Caco-2 (cell line): Measurements from ENCODE around the gene CAPN5. TPM values are rescaled to one million over a fixed set of nuclear protein-coding genes. Genes with fewer than 3 reads are reported as not detected.

Experiments used
- BruUV-seq: library from RNA; stranded (reverse); fragments of 400-500 nt; replicated peaks from 2 replicates; lab custom pipeline; 2021; lab: Mats Ljungman, UMichigan
- CTCF ChIA-PET: fragments of 300-600 bp; sonication (Branson Sonifier 250); formaldehyde crosslinking; loops from one replicate; lab custom pipeline; 2022; ENCODE audit warnings: antibody characterized with exemption; lab: Charles Lee
- POLR2A ChIA-PET: fragments of 300-600 bp; sonication (Branson Sonifier 250); formaldehyde crosslinking; loops from one replicate; lab custom pipeline; 2022; ENCODE audit warnings: antibody characterized with exemption; lab: Charles Lee
- DNase-seq, 2 experiments: peaks; one replicate each; pipeline versions ENCODE4 v3.0.0 to v3.0.0-alpha.2; 2020 to 2022
- H3K27me3 ChIP-seq: replicated peaks from 2 replicates; pipeline ENCODE4 v1.6.0; 2011; ENCODE audit warnings: low read length; ENCODE audit not compliant: control insufficient read depth, insufficient read depth
- H3K36me3 ChIP-seq: 2 replicates; pipeline ENCODE4 v1.5.1; 2011; ENCODE audit warnings: low read length; ENCODE audit not compliant: control insufficient read depth, insufficient read depth
- H3K4me1 ChIP-seq: fragments of 250-450 bp; sonication (Bioruptor Pico); 2 replicates; pipeline ENCODE4 v1.5.1; 2020; ENCODE audit warnings: mild to moderate bottlenecking
- H3K4me3 ChIP-seq: 2 replicates; pipeline ENCODE4 v1.5.1; 2011; ENCODE audit warnings: low read depth, mild to moderate bottlenecking, control low read depth, low read length
- H3K9me3 ChIP-seq: fragments of 250-450 bp; sonication (Bioruptor Pico); 2 replicates; pipeline ENCODE4 v1.5.1; 2020; ENCODE audit warnings: mild to moderate bottlenecking, moderate library complexity
- H3K27ac Mint-ChIP-seq: one replicate; pipeline ENCODE4 v1.8.0; 2022; ENCODE audit warnings: mixed read lengths; ENCODE audit not compliant: unreplicated experiment
- H3K27me3 Mint-ChIP-seq: one replicate; pipeline ENCODE4 v1.8.0; 2022; ENCODE audit warnings: mixed read lengths; ENCODE audit not compliant: insufficient read depth, unreplicated experiment
- H3K36me3 Mint-ChIP-seq: one replicate; pipeline ENCODE4 v1.8.0; 2022; ENCODE audit warnings: mild to moderate bottlenecking, mixed read lengths; ENCODE audit not compliant: insufficient read depth, unreplicated experiment
- H3K4me1 Mint-ChIP-seq: one replicate; pipeline ENCODE4 v1.8.0; 2022; ENCODE audit warnings: low read depth, mixed read lengths; ENCODE audit not compliant: unreplicated experiment
- H3K4me3 Mint-ChIP-seq: one replicate; pipeline ENCODE4 v1.8.0; 2022; ENCODE audit warnings: mild to moderate bottlenecking, moderate library complexity, mixed read lengths; ENCODE audit not compliant: unreplicated experiment
- H3K9me3 Mint-ChIP-seq: one replicate; pipeline ENCODE4 v1.8.0; 2022; ENCODE audit warnings: mixed read lengths; ENCODE audit not compliant: unreplicated experiment
- CTCF ChIP-seq, 2 experiments: fragments of 200-600 bp in 1 of 2; IDR thresholded peaks; 1 replicate in 1 of 2; 2 replicates in 1 of 2; pipeline versions ENCODE4 v1.5.1 to v1.8.0; 2011 to 2022; ENCODE audit warnings: antibody characterized with exemption in 1 of 2, control low read depth in 1 of 2, inconsistent platforms in 1 of 2, low read depth in 1 of 2, low read length in 1 of 2, mild to moderate bottlenecking in 1 of 2, moderate library complexity in 1 of 2; ENCODE audit not compliant: insufficient read depth in 1 of 2, severe bottlenecking in 1 of 2, unreplicated experiment in 1 of 2
- intact Hi-C: fragments of 100-400 bp; cut with micrococcal nuclease; formaldehyde crosslinking; loops from one replicate; pipeline ENCODE4 v1.10.0; 2022; ENCODE audit not compliant: unreplicated experiment
- total RNA-seq: library from RNA; stranded (reverse); gene quantifications from 2 replicates; pipeline ENCODE4 v1.2.3, GENCODE V29; 2022

The CAPN5 gene
- total RNA-seq, 1 experiment from 2014 or later, result 21.2 TPM

GRCh38 chr11:77151804-77152509, 85.2 kb downstream of the CAPN5 start:
- H3K9me3 ChIP-seq, result no peaks in the 10 kb centered on the region
- no peaks in the 10 kb centered on the region for H3K27me3 Mint-ChIP-seq
- peaks cover 11% of the 10 kb centered on the region; the same call in 1 of the 2 replicates for H3K4me1 ChIP-seq
- no peak overlapping the region for H3K4me3 ChIP-seq
- no peaks in the 10 kb centered on the region for H3K9me3 Mint-ChIP-seq
- H3K4me3 Mint-ChIP-seq, result no peak overlapping the region
- H3K36me3 ChIP-seq, result no peaks in the 10 kb centered on the region
- DNase-seq, result no peak
- no peaks in the 10 kb centered on the region for H3K36me3 Mint-ChIP-seq
- no TSS peak for BruUV-seq
- peaks cover 14% of the 10 kb centered on the region for H3K4me1 Mint-ChIP-seq
- no peak for TF ChIP-seq CTCF (IDR thresholded peaks at IDR 0.05; ENCODE audit: insufficient read depth in 1 of 2, low read depth in 1 of 2, low read length in 1 of 2, severe bottlenecking in 1 of 2, unreplicated experiment in 1 of 2)
- ChIA-PET CTCF (no interaction called here), POLR2A (no interaction called here)
- H3K27ac Mint-ChIP-seq, result no peak overlapping the region
- no peaks in the 10 kb centered on the region for H3K27me3 ChIP-seq
- intact Hi-C loops, result no loop called here

GRCh38 chr11:77152846-77153245, 86.1 kb downstream of the CAPN5 start:
- Mint-ChIP-seq H3K9me3 (no peaks in the 10 kb centered on the region), H3K27ac (no peak overlapping the region), H3K4me3 (no peak overlapping the region), H3K27me3 (no peaks in the 10 kb centered on the region), H3K36me3 (no peaks in the 10 kb centered on the region), H3K4me1 (peaks cover 14% of the 10 kb centered on the region)
- no peak overlapping the region for H3K4me3 ChIP-seq
- H3K27me3 ChIP-seq, result no peaks in the 10 kb centered on the region
- no peaks in the 10 kb centered on the region for H3K36me3 ChIP-seq
- no peak for DNase-seq
- no TSS peak for BruUV-seq
- intact Hi-C loops, result no loop called here
- H3K9me3 ChIP-seq, result no peaks in the 10 kb centered on the region
- TF ChIP-seq CTCF (IDR thresholded peaks at IDR 0.05; ENCODE audit: insufficient read depth in 1 of 2, low read depth in 1 of 2, low read length in 1 of 2, severe bottlenecking in 1 of 2, unreplicated experiment in 1 of 2), result no peak
- CTCF ChIA-PET, result interaction anchor here (0.9 to 1.5 kb wide), 2 partner anchors 13 to 25 kb away, joined by 3 to 4 read pairs; partner anchors contain the start of gene MYO7A
- H3K4me1 ChIP-seq, result peaks cover 11% of the 10 kb centered on the region; the same call in 1 of the 2 replicates
- POLR2A ChIA-PET, result no interaction called here

GRCh38 chr11:77153276-77154185, 86.8 kb downstream of the CAPN5 start:
- H3K4me1 ChIP-seq, result peaks cover 6% of the 10 kb centered on the region; the same call in 1 of the 2 replicates
- no peak for DNase-seq
- Mint-ChIP-seq H3K4me3 (no peak overlapping the region), H3K9me3 (no peaks in the 10 kb centered on the region), H3K27me3 (no peaks in the 10 kb centered on the region), H3K4me1 (peaks cover 9% of the 10 kb centered on the region), H3K27ac (no peak overlapping the region), H3K36me3 (no peaks in the 10 kb centered on the region)
- H3K9me3 ChIP-seq, result no peaks in the 10 kb centered on the region
- H3K4me3 ChIP-seq, result no peak overlapping the region
- ChIA-PET CTCF (interaction anchor here (0.9 to 1.5 kb wide), 2 partner anchors 14 to 26 kb away, joined by 3 to 4 read pairs; partner anchors contain the start of gene MYO7A), POLR2A (no interaction called here)
- intact Hi-C loops, result no loop called here
- TF ChIP-seq CTCF (IDR thresholded peaks at IDR 0.05; ENCODE audit: insufficient read depth in 1 of 2, low read depth in 1 of 2, low read length in 1 of 2, severe bottlenecking in 1 of 2, unreplicated experiment in 1 of 2), result no peak
- H3K27me3 ChIP-seq, result no peaks in the 10 kb centered on the region
- no TSS peak for BruUV-seq
- no peaks in the 10 kb centered on the region for H3K36me3 ChIP-seq
